Gastroesophageal sphincter (tissue), 3 donors: Measurements from ENCODE around the gene PTGES3L.
"Not testable (repeated sequence)": the region's sequence is repeated elsewhere in the genome, so short reads cannot be mapped to it uniquely, and the experiment has no call there.

Source experiments
- EP300 ChIP-seq: sonication (generic); formaldehyde crosslinking; IDR thresholded peaks from one replicate; pipeline ENCODE4 v1.6.1; 2017; ENCODE audit warnings: antibody characterized with exemption, mild to moderate bottlenecking
- POLR2A ChIP-seq, 2 donors: fragments of 450-650 bp; IDR thresholded peaks; one replicate each; pipeline ENCODE4 v1.6.1; 2017; ENCODE audit warnings: antibody characterized with exemption in 2 of 2, mild to moderate bottlenecking in 2 of 2, moderate library complexity in 1 of 2
- POLR2AphosphoS5 ChIP-seq: sonication (generic); formaldehyde crosslinking; IDR thresholded peaks from one replicate; pipeline ENCODE4 v1.6.1; 2017; ENCODE audit warnings: antibody characterized with exemption
- TF ChIP-seq, protein P1 (sequence below), 4 experiments: fragments of 200-600 bp in 2 of 4; fragments of 450-650 bp in 2 of 4; sonication (generic) in 1 of 4; IDR thresholded peaks; one replicate each; pipeline ENCODE4 v1.5.1; 2017 to 2019; ENCODE audit warnings: antibody characterized with exemption in 4 of 4, mild to moderate bottlenecking in 2 of 4, moderate library complexity in 2 of 4

DNA sequence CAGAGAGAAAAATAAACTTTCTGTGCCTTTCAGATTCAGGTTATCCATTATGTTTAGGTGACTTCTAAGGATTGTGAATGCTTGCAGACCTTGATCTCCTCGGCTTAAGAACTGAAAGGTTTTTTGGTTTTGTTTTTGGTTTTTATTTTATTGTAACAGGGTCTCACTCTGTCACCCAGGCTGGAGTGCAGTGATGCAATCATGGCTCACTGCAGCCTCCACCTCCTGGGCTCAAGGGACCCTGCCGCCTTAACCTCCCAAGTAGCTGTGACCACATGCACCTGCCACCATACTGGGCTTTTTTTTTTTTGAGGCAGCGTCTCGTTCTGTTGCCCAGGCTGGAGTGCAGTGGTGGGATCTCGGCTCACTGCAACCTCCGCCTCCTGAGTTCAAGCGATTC is 56.4 kb downstream of the PTGES3L start:
- TF ChIP-seq, protein P1, sequence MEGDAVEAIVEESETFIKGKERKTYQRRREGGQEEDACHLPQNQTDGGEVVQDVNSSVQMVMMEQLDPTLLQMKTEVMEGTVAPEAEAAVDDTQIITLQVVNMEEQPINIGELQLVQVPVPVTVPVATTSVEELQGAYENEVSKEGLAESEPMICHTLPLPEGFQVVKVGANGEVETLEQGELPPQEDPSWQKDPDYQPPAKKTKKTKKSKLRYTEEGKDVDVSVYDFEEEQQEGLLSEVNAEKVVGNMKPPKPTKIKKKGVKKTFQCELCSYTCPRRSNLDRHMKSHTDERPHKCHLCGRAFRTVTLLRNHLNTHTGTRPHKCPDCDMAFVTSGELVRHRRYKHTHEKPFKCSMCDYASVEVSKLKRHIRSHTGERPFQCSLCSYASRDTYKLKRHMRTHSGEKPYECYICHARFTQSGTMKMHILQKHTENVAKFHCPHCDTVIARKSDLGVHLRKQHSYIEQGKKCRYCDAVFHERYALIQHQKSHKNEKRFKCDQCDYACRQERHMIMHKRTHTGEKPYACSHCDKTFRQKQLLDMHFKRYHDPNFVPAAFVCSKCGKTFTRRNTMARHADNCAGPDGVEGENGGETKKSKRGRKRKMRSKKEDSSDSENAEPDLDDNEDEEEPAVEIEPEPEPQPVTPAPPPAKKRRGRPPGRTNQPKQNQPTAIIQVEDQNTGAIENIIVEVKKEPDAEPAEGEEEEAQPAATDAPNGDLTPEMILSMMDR (IDR thresholded peaks at IDR 0.05), result not testable (repeated sequence)
- TF ChIP-seq EP300; POLR2AphosphoS5; POLR2A (IDR thresholded peaks at IDR 0.05): not testable (repeated sequence)
